BE2C (cell line): ENCODE measurements around the gene AK4.

ENCODE experiments used
- DNase-seq: peaks from one replicate; pipeline ENCODE4 v3.0.0-alpha.2; 2020
- H3K27me3 ChIP-seq: fragments of 250-450 bp; sonication (Bioruptor Pico); 2 replicates; pipeline ENCODE4 v1.5.1; 2020; ENCODE audit warnings: mild to moderate bottlenecking
- H3K36me3 ChIP-seq: fragments of 250-450 bp; sonication (Bioruptor Pico); 2 replicates; pipeline ENCODE4 v1.5.1; 2020; ENCODE audit warnings: mild to moderate bottlenecking
- H3K4me1 ChIP-seq: fragments of 250-450 bp; sonication (Bioruptor Pico); 2 replicates; pipeline ENCODE4 v1.5.1; 2020
- H3K4me3 ChIP-seq: 2 replicates; pipeline ENCODE4 v1.5.1; 2011; ENCODE audit warnings: low read depth, low read length
- H3K9me3 ChIP-seq: fragments of 250-450 bp; sonication (Bioruptor Pico); 2 replicates; pipeline ENCODE4 v1.5.1; 2020
- CTCF ChIP-seq: IDR thresholded peaks from 2 replicates; pipeline ENCODE4 v1.5.1; 2012; ENCODE audit warnings: mild to moderate bottlenecking, low read depth, low read length

AK4 gene

GRCh38 chr1:65259816-65260215 lies 111.8 kb downstream of the AK4 start:
- Histone ChIP-seq H3K4me3 (no peak overlapping the region), H3K9me3 (no peaks in the 10 kb centered on the region), H3K36me3 (no peaks in the 10 kb centered on the region; the same call in 1 of the 2 replicates), H3K27me3 (no peaks in the 10 kb centered on the region), H3K4me1 (no peaks in the 10 kb centered on the region)
- DNase-seq: no peak
- TF ChIP-seq CTCF: no peak

- DNase-seq: peak; percentile 22
- no peaks in the 10 kb centered on the region for H3K36me3 ChIP-seq
These were observed 113.0 kb downstream of the AK4 start for GRCh38 chr1:65260851-65261473.

GRCh38 chr1:65263286-65263685 lies 115.3 kb downstream of the AK4 start:
- Histone ChIP-seq H3K27me3 (no peaks in the 10 kb centered on the region), H3K9me3 (no peaks in the 10 kb centered on the region), H3K4me1 (no peaks in the 10 kb centered on the region), H3K36me3 (no peaks in the 10 kb centered on the region), H3K4me3 (no peak overlapping the region)
- DNase-seq: no peak
- no peak for TF ChIP-seq CTCF

More at GRCh38 chr1:65260851-65261473, 113.0 kb downstream of the AK4 start:
- TF ChIP-seq CTCF: no peak
- no peak overlapping the region for H3K4me3 ChIP-seq
- no peaks in the 10 kb centered on the region for H3K27me3 ChIP-seq
- H3K4me1 ChIP-seq: no peaks in the 10 kb centered on the region
- no peaks in the 10 kb centered on the region for H3K9me3 ChIP-seq

GRCh38 chr1:65264197-65264929 lies 116.4 kb downstream of the AK4 start:
- H3K27me3 ChIP-seq: no peaks in the 10 kb centered on the region
- TF ChIP-seq CTCF: no peak
- no peaks in the 10 kb centered on the region for H3K9me3 ChIP-seq
- H3K36me3 ChIP-seq: no peaks in the 10 kb centered on the region
- H3K4me3 ChIP-seq: peak overlapping the region; percentile 74
- no peaks in the 10 kb centered on the region for H3K4me1 ChIP-seq
- peak; percentile 75 for DNase-seq

DNA sequence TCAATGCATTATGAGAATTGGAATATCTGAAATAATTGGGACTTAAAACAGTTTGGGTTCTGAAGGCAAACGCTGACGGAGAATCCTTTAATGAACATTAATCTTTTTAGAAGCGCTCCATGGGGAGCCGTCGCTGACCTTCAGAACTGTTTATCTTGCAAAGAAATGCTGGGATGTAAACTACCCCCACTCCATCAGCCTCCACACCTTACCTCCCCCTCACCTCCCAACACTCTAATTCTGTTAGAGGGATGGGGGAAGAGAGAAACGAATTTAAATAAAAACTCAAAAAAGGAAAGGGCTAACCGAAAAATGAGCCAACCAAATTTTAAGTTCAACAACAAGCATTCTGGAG lies 117.3 kb downstream of the AK4 start:
- Histone ChIP-seq H3K9me3 (no peaks in the 10 kb centered on the region), H3K27me3 (no peaks in the 10 kb centered on the region), H3K4me1 (no peaks in the 10 kb centered on the region), H3K4me3 (peak overlapping the region; percentile 74), H3K36me3 (no peaks in the 10 kb centered on the region)
- no peak for DNase-seq
- TF ChIP-seq CTCF: no peak
